G401.6 (cell line): ENCODE results near the gene MSMB.
"Not testable (repeated sequence)": the region's sequence is repeated elsewhere in the genome, so short reads cannot be mapped to it uniquely, and the experiment has no call there.

Experiments
- FAIRE-seq: peaks from 2 replicates; lab custom pipeline; 2012; peaks lifted over from hg19 to GRCh38; lab: Jason Lieb, UNC

MSMB gene

GRCh38 chr10:46006219-46006618 is 39.9 kb downstream of the MSMB start:
- no peak for FAIRE-seq

GRCh38 chr10:46005383-46005782 is 40.7 kb downstream of the MSMB start:
- FAIRE-seq = no peak

GRCh38 chr10:46004963-46005362 is 41.1 kb downstream of the MSMB start:
- no peak for FAIRE-seq

DNA sequence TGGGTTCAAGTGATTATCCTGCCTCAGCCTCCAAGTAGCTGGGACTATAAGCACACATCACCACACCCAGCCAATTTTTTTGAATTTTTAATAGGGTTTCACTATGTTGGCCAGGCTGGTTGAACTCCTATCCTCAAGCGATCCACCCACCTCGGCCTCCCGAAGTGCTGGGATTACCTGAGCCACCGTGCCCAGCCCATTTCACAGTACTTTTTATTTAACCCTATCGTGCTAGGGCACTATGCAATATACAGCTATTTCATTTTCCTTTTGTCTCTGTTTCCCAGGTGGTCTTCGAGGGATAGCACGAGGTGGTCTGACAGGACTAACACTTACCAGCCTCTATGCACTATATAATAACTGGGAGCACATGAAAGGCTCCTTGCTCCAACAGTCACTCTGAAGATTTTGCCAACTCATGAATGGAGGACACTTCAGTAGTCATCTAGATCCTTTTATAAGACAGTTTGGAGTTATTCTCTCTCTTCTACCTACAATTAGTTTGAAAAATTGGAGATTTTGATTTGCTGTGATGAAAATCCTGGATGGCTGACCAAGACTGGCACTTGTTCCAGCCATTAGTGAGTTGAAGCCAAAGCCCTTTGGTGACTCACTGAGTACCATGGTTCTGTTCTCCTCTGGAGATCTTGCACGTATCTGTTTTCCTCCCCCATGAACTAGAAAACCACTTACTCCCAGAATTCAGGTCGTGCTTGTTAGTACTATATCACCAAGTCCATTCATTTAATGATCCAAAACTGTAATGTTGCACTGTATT is 43.0 kb downstream of the MSMB start:
- no peak for FAIRE-seq

GRCh38 chr10:46002189-46002687 is 43.8 kb downstream of the MSMB start:
- not testable (repeated sequence) for FAIRE-seq

- no peak for FAIRE-seq
These were observed 44.8 kb downstream of the MSMB start for GRCh38 chr10:46001187-46001756.

DNA sequence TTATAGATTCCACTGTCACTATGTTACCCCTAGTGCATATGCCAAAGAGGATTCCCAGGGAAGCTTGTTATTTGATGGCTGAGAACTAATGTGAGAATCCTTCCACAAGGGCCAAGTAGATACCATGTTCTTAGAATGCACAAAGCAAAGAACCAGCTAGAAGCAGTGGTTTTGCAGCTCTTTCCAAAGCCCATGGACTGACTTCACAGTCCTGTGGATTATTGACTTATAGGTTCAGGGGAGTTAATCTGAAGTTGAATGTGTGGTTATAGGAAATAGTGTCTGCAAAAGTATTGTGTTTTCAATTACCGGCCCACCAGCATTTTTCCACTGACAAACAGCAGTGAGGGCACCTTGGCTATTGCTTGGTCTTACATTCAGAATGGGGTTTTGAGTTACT is 45.5 kb downstream of the MSMB start:
- FAIRE-seq = no peak

DNA sequence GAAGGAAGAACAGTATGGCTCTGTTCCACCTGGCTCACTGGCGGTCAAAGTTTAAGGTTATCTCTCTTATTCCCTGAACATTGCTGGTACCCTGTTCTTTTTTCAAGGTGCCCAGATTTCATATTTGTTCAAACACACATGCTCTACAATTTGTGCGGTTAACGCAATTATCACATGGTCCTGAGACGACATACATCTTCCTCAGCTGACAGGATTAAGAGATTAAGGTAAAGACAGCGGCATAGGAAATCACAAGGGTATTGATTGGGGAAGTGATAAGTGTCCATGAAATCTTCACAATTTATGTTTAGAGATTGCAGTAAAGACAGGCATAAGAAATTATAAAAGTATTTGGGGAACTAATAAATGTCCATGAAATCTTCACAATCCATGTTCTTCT is 46.1 kb downstream of the MSMB start:
- FAIRE-seq = not testable (repeated sequence)

- no peak for FAIRE-seq
These were observed 47.9 kb downstream of the MSMB start for GRCh38 chr10:45997994-45998763.

DNA sequence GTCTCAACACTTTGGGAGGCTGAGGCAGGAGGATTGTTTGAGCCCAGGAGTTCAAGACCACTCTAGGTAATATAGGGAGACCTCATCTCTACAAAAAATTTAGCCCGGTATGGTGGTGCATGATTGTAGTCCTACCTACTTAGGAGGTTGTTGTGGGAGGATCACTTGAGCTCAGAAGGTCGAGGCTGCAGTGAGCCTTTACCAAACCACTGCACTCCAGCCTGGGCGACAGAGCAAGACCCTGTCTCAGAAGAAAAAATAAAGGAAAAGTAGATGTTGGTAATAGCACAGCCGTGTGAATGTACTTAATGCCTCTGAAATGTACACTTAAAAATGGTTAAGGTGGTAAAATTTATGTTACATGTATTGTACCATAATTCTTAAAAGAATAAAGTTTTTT is 48.5 kb downstream of the MSMB start:
- FAIRE-seq = no peak

GRCh38 chr10:45985590-45985989 is 60.5 kb downstream of the MSMB start:
- FAIRE-seq = not testable (repeated sequence)

- not testable (repeated sequence) for FAIRE-seq
These were observed 61.6 kb downstream of the MSMB start for GRCh38 chr10:45984473-45984872.

GRCh38 chr10:45983538-45984186 is 62.4 kb downstream of the MSMB start:
- not testable (repeated sequence) for FAIRE-seq
